H1 (cell line): ENCODE measurements around the gene URGCP. TPM values are rescaled to one million over a fixed set of nuclear protein-coding genes. Genes with fewer than 3 reads are reported as not detected.

ENCODE experiments used
- CTCF ChIA-PET: fragments of 300-600 bp; sonication (Branson Sonifier 250); formaldehyde crosslinking; loops from one replicate; lab custom pipeline; 2021; ENCODE audit not compliant: partially characterized antibody; lab: Charles Lee
- POLR2A ChIA-PET: fragments of 300-600 bp; sonication (Branson Sonifier 250); formaldehyde crosslinking; loops from one replicate; lab custom pipeline; 2021; ENCODE audit warnings: inconsistent platforms; ENCODE audit not compliant: partially characterized antibody; lab: Charles Lee
- DNase-seq, 2 experiments: peaks; one replicate each; pipeline versions ENCODE4 v3.0.0 to v3.0.0-alpha.2; 2010 to 2022; ENCODE audit warnings: low spot score in 2 of 2, low read depth in 1 of 2, mixed read lengths in 1 of 2
- FAIRE-seq: peaks from 2 replicates; lab custom pipeline; 2011; peaks lifted over from hg19 to GRCh38; lab: Jason Lieb, UNC
- H2AFZ ChIP-seq: 2 replicates; pipeline ENCODE4 v1.8.1; 2012; ENCODE audit warnings: low read length, inconsistent platforms
- H2AK5ac ChIP-seq: 2 replicates; pipeline ENCODE4 v1.6.1; 2013; ENCODE audit warnings: low read depth, low read length
- H2BK120ac ChIP-seq: replicated peaks from 2 replicates; pipeline ENCODE3; 2013; ENCODE audit warnings: low read depth, low read length, inconsistent platforms
- H2BK12ac ChIP-seq: 2 replicates; pipeline ENCODE4 v1.6.1; 2013; ENCODE audit warnings: low read depth, low read length
- H2BK15ac ChIP-seq: 2 replicates; pipeline ENCODE4 v1.6.1; 2013; ENCODE audit warnings: low read length
- H2BK20ac ChIP-seq: 2 replicates; pipeline ENCODE4 v1.6.1; 2013; ENCODE audit warnings: low read length
- H2BK5ac ChIP-seq: 2 replicates; pipeline ENCODE4 v1.6.1; 2013; ENCODE audit warnings: low read depth, low read length
- H3K14ac ChIP-seq: 2 replicates; pipeline ENCODE4 v1.6.1; 2013; ENCODE audit warnings: inconsistent platforms; ENCODE audit not compliant: insufficient read length
- H3K18ac ChIP-seq: 2 replicates; pipeline ENCODE4 v1.6.1; 2013; ENCODE audit warnings: low read length; ENCODE audit errors: extremely low read depth
- H3K23ac ChIP-seq: 2 replicates; pipeline ENCODE4 v1.6.1; 2013; ENCODE audit warnings: inconsistent platforms; ENCODE audit not compliant: insufficient read length
- H3K23me2 ChIP-seq: 2 replicates; pipeline ENCODE4 v1.6.1; 2013; ENCODE audit warnings: low read depth, low read length
- H3K27ac ChIP-seq: 2 replicates; pipeline ENCODE4 v1.6.1; 2011; ENCODE audit warnings: low read depth, low read length, inconsistent platforms
- H3K27me3 ChIP-seq, 4 experiments: replicated peaks in 1 of 4; 1 replicate in 1 of 4; 2 replicates in 3 of 4; pipeline versions ENCODE4 v1.6.1 to v1.8.1; 2011 to 2013; ENCODE audit warnings: low read length in 3 of 4, mild to moderate bottlenecking in 3 of 4, inconsistent platforms in 2 of 4, mixed read lengths in 2 of 4, moderate library complexity in 1 of 4; ENCODE audit not compliant: control insufficient read depth in 3 of 4, insufficient read depth in 3 of 4; ENCODE audit errors: extremely low read depth in 1 of 4
- H3K36me3 ChIP-seq, 4 experiments: 2 replicates each; pipeline versions ENCODE4 v1.6.1 to v1.8.1; 2011 to 2013; ENCODE audit warnings: mild to moderate bottlenecking in 4 of 4, low read length in 3 of 4, moderate library complexity in 2 of 4, control low read depth in 1 of 4, inconsistent platforms in 1 of 4; ENCODE audit not compliant: insufficient read depth in 4 of 4, control insufficient read depth in 2 of 4
- H3K4ac ChIP-seq: replicated peaks from 2 replicates; pipeline ENCODE3; 2013; ENCODE audit warnings: low read length, low read depth, mixed read lengths, inconsistent platforms; ENCODE audit not compliant: insufficient read length
- H3K4me1 ChIP-seq, 4 experiments: replicated peaks in 1 of 4; 1 replicate in 1 of 4; 2 replicates in 3 of 4; pipeline versions ENCODE4 v1.6.1 to v1.8.1; 2011 to 2013; ENCODE audit warnings: low read length in 3 of 4, inconsistent platforms in 2 of 4, mixed read lengths in 1 of 4; ENCODE audit not compliant: insufficient read depth in 4 of 4, control insufficient read depth in 3 of 4
- H3K4me2 ChIP-seq, 2 experiments: 2 replicates each; pipeline versions ENCODE4 v1.6.1 to v1.8.1; 2011 to 2013; ENCODE audit warnings: low read depth in 2 of 2, low read length in 2 of 2, control low read depth in 1 of 2, inconsistent platforms in 1 of 2, mild to moderate bottlenecking in 1 of 2; ENCODE audit not compliant: insufficient read depth in 1 of 2
- H3K4me3 ChIP-seq, 4 experiments: fragments of 200-600, 300-600 bp in 1 of 4; sonication (generic), shearing (Covaris generic), sonication (Bioruptor Twin) in 1 of 4; 2 replicates each; pipeline versions ENCODE4 v1.5.1 to v1.8.1; 2011 to 2016; ENCODE audit warnings: low read length in 4 of 4, low read depth in 3 of 4, control low read depth in 2 of 4, inconsistent platforms in 2 of 4, mild to moderate bottlenecking in 2 of 4, mixed read lengths in 1 of 4, moderate library complexity in 1 of 4; ENCODE audit not compliant: insufficient read depth in 2 of 4; ENCODE audit errors: extremely low read depth in 1 of 4
- H3K56ac ChIP-seq: replicated peaks from 2 replicates; pipeline ENCODE3; 2013; ENCODE audit warnings: low read depth, mild to moderate bottlenecking, mixed read lengths, low read length, inconsistent platforms; ENCODE audit not compliant: insufficient read length
- H3K79me1 ChIP-seq: 2 replicates; pipeline ENCODE4 v1.6.1; 2013; ENCODE audit warnings: low read depth, low read length, control low read depth
- H3K79me2 ChIP-seq, 2 experiments: 2 replicates each; pipeline versions ENCODE4 v1.6.1 to v1.8.1; 2012 to 2013; ENCODE audit warnings: low read length in 2 of 2, mild to moderate bottlenecking in 2 of 2, inconsistent platforms in 1 of 2; ENCODE audit not compliant: insufficient read depth in 2 of 2, control insufficient read depth in 1 of 2
- H3K9ac ChIP-seq, 4 experiments: replicated peaks in 1 of 4; 1 replicate in 1 of 4; 2 replicates in 3 of 4; pipeline versions ENCODE4 v1.6.1 to v1.8.1; 2011 to 2013; ENCODE audit warnings: low read depth in 3 of 4, low read length in 3 of 4, control low read depth in 2 of 4, mild to moderate bottlenecking in 2 of 4, moderate library complexity in 2 of 4, inconsistent platforms in 1 of 4; ENCODE audit errors: extremely low read depth in 1 of 4
- H3K9me3 ChIP-seq, 2 experiments: 2 replicates each; pipeline versions ENCODE4 v1.6.1 to v1.8.1; 2012 to 2013; ENCODE audit warnings: mild to moderate bottlenecking in 2 of 2, moderate library complexity in 2 of 2, control low read depth in 1 of 2, inconsistent platforms in 1 of 2, low read depth in 1 of 2, low read length in 1 of 2, mixed read lengths in 1 of 2; ENCODE audit not compliant: insufficient read depth in 2 of 2
- H4K20me1 ChIP-seq, 2 experiments: replicated peaks in 1 of 2; 2 replicates each; pipeline versions ENCODE3 to v1.8.1; 2011 to 2013; ENCODE audit warnings: inconsistent platforms in 2 of 2, low read length in 2 of 2, mild to moderate bottlenecking in 1 of 2; ENCODE audit not compliant: insufficient read depth in 2 of 2, control insufficient read depth in 1 of 2
- H4K5ac ChIP-seq: 2 replicates; pipeline ENCODE4 v1.6.1; 2013; ENCODE audit warnings: low read length, low read depth, mixed read lengths, inconsistent platforms; ENCODE audit not compliant: insufficient read length
- H4K8ac ChIP-seq: 2 replicates; pipeline ENCODE4 v1.8.0; 2013; ENCODE audit warnings: mild to moderate bottlenecking, moderate library complexity, low read length, inconsistent platforms; ENCODE audit not compliant: insufficient read depth; ENCODE audit errors: extremely low read depth
- H4K91ac ChIP-seq: replicated peaks from 2 replicates; pipeline ENCODE3; 2013; ENCODE audit warnings: low read length, mixed read lengths, inconsistent platforms; ENCODE audit not compliant: insufficient read length
- BACH1 ChIP-seq: IDR thresholded peaks from 2 replicates; pipeline ENCODE4 v1.6.1; 2012; ENCODE audit warnings: low read length, improper control_type of control experiment
- BCL11A ChIP-seq, 2 experiments: IDR thresholded peaks; one replicate each; pipeline ENCODE4 v1.6.1; 2011; ENCODE audit warnings: low read depth in 2 of 2, low read length in 2 of 2, mild to moderate bottlenecking in 2 of 2
- CEBPB ChIP-seq: IDR thresholded peaks from 2 replicates; pipeline ENCODE4 v1.6.1; 2012; ENCODE audit warnings: low read depth, low read length
- CHD1 ChIP-seq: IDR thresholded peaks from 2 replicates; pipeline ENCODE4 v1.6.1; 2012; ENCODE audit warnings: low read depth, low read length, improper control_type of control experiment
- EZH2 ChIP-seq: fragments of 200-600 bp; sonication (generic); IDR thresholded peaks from 2 replicates; pipeline ENCODE4 v1.7.1; 2012; ENCODE audit warnings: low read depth, mild to moderate bottlenecking, moderate library complexity, low read length, inconsistent platforms; ENCODE audit not compliant: severe bottlenecking
- GTF2F1 ChIP-seq: IDR thresholded peaks from 2 replicates; pipeline ENCODE4 v1.6.1; 2012; ENCODE audit warnings: low read depth, low read length, improper control_type of control experiment, borderline replicate concordance
- MAFK ChIP-seq: IDR thresholded peaks from 2 replicates; pipeline ENCODE4 v1.6.1; 2012; ENCODE audit warnings: low read depth, mild to moderate bottlenecking, improper control_type of control experiment, low read length
- NANOG ChIP-seq: IDR thresholded peaks from 2 replicates; pipeline ENCODE4 v1.6.1; 2011; ENCODE audit warnings: low read length, low read depth, mild to moderate bottlenecking, inconsistent platforms; ENCODE audit not compliant: insufficient read depth, poor library complexity, severe bottlenecking
- RXRA ChIP-seq: IDR thresholded peaks from 2 replicates; pipeline ENCODE4 v1.6.1; 2011; ENCODE audit warnings: low read depth, mild to moderate bottlenecking, low read length, moderate library complexity; ENCODE audit not compliant: insufficient read depth
- TEAD4 ChIP-seq: IDR thresholded peaks from 2 replicates; pipeline ENCODE4 v1.6.1; 2012; ENCODE audit warnings: low read depth, low read length, inconsistent platforms, mixed read lengths
- YY1 ChIP-seq: IDR thresholded peaks from 2 replicates; pipeline ENCODE4 v1.6.1; 2011; ENCODE audit warnings: low read depth, mild to moderate bottlenecking, low read length
- WGBS, 2 experiments: shearing (Covaris generic) in 1 of 2; methylation state at CpG; one replicate each; pipeline versions ENCODE4 v1.1.6 to v1.1.7; 2013 to 2015; ENCODE audit warnings: low lambda C conversion rate in 2 of 2, mixed read lengths in 2 of 2, inconsistent platforms in 1 of 2, low coverage in 1 of 2, missing lambda C conversion rate in 1 of 2; ENCODE audit not compliant: insufficient replicate concordance in 2 of 2, insufficient coverage in 1 of 2, insufficient read length in 1 of 2; ENCODE audit errors: extremely low coverage in 1 of 2, missing lambda C conversion rate in 1 of 2; 5-methylcytosine and 5-hydroxymethylcytosine counted together
- polyA plus RNA-seq, 7 experiments: library from polyadenylated mRNA; depleted of rRNA in 3 of 7; stranded (reverse) in 5 of 7; unstranded in 2 of 7; fragments of >200 nt in 5 of 7; fragments of 200-250 nt in 2 of 7; gene quantifications; 1 replicate in 5 of 7; 2 replicates in 1 of 7; 4 replicates in 1 of 7; pipeline versions ENCODE4 v1.2.1 to v1.2.3, GENCODE V29; 2011 to 2013; ENCODE audit warnings: missing spikeins in 2 of 7, mixed read lengths in 2 of 7
- total RNA-seq: library from RNA; stranded (reverse); fragmentation: NEBNext Ultra II Directional; extraction: Animal tissue kit (Norgen Biotek cat#: 25700); gene quantifications from 2 replicates; pipeline ENCODE4 v1.2.1, GENCODE V29; 2021
- TF ChIP-seq, protein P1 (sequence below), 3 experiments: IDR thresholded peaks; 1 replicate in 2 of 3; 2 replicates in 1 of 3; pipeline versions ENCODE4 v1.5.1 to v1.6.1; 2011; ENCODE audit warnings: low read length in 3 of 3, mild to moderate bottlenecking in 3 of 3, inconsistent platforms in 2 of 3, low read depth in 1 of 3, moderate library complexity in 1 of 3; ENCODE audit not compliant: insufficient read depth in 1 of 3; ENCODE audit errors: control extremely low read depth in 1 of 3

The URGCP gene
- total and polyA plus RNA-seq, 2 of the 8 experiments (the other 6 are each of a cell fraction or from before 2014, with no cell fraction given), result 9.0 to 18.7 TPM

GRCh38 chr7:43937444-43937843 is 31.0 kb upstream of the URGCP start:
- H4K91ac ChIP-seq, result no peak overlapping the region
- H4K8ac ChIP-seq, result no peak overlapping the region
- ChIA-PET POLR2A (no interaction called here), CTCF (interaction anchor here (1.5 kb wide), 1 partner anchor 33 kb away, joined by 3 read pairs; no protein-coding TSS in a partner anchor)
- no peak overlapping the region for H3K23ac ChIP-seq
- 89% methylated on average over 3 of the region's 3 CpGs; no CpG with 5 or more reads in 1 of the 2 experiments for WGBS, 2 experiments
- H3K4me1 ChIP-seq, result no peaks in the 10 kb centered on the region
- H3K56ac ChIP-seq, result no peak overlapping the region
- no peak for DNase-seq
- no peak overlapping the region for H2BK12ac ChIP-seq
- H3K4me2 ChIP-seq, result no peak overlapping the region
- no peak overlapping the region for H2AFZ ChIP-seq
- no peak overlapping the region for H3K4me3 ChIP-seq
- no peak overlapping the region for H2BK5ac ChIP-seq
- no peak overlapping the region for H2BK15ac ChIP-seq
- H3K27ac ChIP-seq, result no peak overlapping the region
- no peaks in the 10 kb centered on the region for H3K27me3 ChIP-seq
- H4K20me1 ChIP-seq, result no peaks in the 10 kb centered on the region
- H3K4ac ChIP-seq, result no peak overlapping the region
- H2BK120ac ChIP-seq, result no peak overlapping the region
- no peak overlapping the region for H4K5ac ChIP-seq
- H3K79me2 ChIP-seq, result no peaks in the 10 kb centered on the region
- H3K18ac ChIP-seq, result no peak overlapping the region
- H2BK20ac ChIP-seq, result no peak overlapping the region
- H3K36me3 ChIP-seq, result no peaks in the 10 kb centered on the region
- no peaks in the 10 kb centered on the region for H3K79me1 ChIP-seq
- H3K9ac ChIP-seq, result no peak overlapping the region
- H3K14ac ChIP-seq, result no peak overlapping the region
- no peaks in the 10 kb centered on the region for H3K23me2 ChIP-seq
- no peaks in the 10 kb centered on the region for H3K9me3 ChIP-seq
- no peak overlapping the region for H2AK5ac ChIP-seq
- no peak for FAIRE-seq
- TF ChIP-seq, protein P1, sequence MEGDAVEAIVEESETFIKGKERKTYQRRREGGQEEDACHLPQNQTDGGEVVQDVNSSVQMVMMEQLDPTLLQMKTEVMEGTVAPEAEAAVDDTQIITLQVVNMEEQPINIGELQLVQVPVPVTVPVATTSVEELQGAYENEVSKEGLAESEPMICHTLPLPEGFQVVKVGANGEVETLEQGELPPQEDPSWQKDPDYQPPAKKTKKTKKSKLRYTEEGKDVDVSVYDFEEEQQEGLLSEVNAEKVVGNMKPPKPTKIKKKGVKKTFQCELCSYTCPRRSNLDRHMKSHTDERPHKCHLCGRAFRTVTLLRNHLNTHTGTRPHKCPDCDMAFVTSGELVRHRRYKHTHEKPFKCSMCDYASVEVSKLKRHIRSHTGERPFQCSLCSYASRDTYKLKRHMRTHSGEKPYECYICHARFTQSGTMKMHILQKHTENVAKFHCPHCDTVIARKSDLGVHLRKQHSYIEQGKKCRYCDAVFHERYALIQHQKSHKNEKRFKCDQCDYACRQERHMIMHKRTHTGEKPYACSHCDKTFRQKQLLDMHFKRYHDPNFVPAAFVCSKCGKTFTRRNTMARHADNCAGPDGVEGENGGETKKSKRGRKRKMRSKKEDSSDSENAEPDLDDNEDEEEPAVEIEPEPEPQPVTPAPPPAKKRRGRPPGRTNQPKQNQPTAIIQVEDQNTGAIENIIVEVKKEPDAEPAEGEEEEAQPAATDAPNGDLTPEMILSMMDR (IDR thresholded peaks at IDR 0.05; ENCODE audit: control extremely low read depth in 1 of 3, insufficient read depth in 1 of 3, low read depth in 1 of 3, low read length in 3 of 3), result no peak
- no peak for TF ChIP-seq CHD1
- TF ChIP-seq BACH1, result no peak
- TF ChIP-seq GTF2F1, result no peak
- TF ChIP-seq CEBPB, result no peak
- TF ChIP-seq NANOG, result no peak
- TF ChIP-seq YY1, result no peak
- no peak for TF ChIP-seq TEAD4
- no peak for TF ChIP-seq MAFK
- no peak for TF ChIP-seq EZH2
- TF ChIP-seq RXRA, result no peak
- TF ChIP-seq BCL11A (IDR thresholded peaks at IDR 0.05; ENCODE audit: low read depth in 2 of 2, low read length in 2 of 2), result no peak
